ENCODE results near the gene PCDHGB5.
"Not testable (repeated sequence)": the region's sequence is repeated elsewhere in the genome, so short reads cannot be mapped to it uniquely, and the experiment has no call there.

PCDHGB5 gene

DNA sequence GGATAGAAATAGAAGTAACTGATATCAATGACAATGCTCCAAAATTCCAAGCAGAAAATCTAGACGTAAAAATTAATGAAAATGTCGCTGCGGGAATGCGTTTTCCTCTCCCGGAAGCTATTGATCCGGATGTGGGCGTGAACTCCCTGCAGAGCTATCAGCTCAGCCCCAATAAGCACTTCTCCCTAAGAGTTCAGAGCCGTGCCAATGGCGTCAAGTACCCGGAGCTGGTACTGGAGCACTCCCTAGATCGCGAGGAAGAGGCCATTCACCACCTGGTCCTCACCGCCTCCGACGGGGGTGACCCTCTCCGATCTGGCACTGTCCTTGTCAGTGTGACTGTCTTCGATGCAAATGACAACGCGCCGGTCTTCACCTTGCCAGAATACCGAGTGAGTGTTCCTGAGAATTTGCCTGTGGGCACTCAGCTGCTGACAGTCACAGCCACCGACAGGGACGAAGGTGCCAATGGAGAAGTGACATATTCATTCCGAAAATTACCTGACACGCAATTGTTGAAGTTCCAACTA, 15.9 kb downstream of the PCDHGB5 start:
- DNase-seq = no peak

DNA sequence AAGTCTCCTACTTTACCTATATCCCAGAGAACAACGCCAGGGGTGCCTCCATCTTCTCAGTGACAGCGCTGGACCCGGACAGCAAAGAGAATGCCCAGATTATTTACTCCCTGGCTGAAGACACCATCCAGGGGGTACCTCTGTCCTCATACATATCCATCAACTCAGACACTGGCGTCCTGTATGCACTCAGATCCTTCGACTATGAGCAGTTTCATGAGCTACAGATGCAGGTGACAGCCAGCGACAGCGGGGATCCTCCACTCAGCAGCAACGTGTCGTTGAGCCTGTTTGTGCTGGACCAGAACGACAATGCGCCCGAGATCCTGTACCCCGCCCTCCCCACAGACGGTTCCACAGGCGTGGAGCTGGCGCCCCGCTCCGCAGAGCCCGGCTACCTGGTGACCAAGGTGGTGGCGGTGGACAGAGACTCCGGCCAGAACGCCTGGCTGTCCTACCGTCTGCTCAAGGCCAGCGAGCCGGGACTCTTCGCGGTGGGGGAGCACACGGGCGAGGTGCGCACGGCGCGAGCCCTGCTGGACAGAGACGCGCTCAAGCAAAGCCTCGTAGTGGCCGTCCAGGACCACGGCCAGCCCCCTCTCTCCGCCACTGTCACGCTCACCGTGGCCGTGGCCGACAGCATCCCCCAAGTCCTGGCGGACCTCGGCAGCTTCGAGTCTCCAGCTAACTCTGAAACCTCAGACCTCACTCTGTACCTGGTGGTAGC, 17.0 kb downstream of the PCDHGB5 start:
- DNase-seq = not testable (repeated sequence)

DNA sequence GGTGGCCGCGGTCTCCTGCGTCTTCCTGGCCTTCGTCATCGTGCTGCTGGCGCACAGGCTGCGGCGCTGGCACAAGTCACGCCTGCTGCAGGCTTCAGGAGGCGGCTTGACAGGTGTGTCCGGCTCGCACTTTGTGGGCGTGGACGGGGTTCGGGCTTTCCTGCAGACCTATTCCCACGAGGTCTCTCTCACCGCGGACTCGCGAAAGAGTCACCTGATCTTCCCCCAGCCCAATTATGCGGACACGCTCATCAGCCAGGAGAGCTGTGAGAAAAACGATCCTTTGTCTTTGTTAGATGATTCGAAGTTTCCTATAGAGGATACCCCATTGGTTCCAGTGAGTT, 17.5 kb downstream of the PCDHGB5 start:
- not testable (repeated sequence) for DNase-seq

DNA sequence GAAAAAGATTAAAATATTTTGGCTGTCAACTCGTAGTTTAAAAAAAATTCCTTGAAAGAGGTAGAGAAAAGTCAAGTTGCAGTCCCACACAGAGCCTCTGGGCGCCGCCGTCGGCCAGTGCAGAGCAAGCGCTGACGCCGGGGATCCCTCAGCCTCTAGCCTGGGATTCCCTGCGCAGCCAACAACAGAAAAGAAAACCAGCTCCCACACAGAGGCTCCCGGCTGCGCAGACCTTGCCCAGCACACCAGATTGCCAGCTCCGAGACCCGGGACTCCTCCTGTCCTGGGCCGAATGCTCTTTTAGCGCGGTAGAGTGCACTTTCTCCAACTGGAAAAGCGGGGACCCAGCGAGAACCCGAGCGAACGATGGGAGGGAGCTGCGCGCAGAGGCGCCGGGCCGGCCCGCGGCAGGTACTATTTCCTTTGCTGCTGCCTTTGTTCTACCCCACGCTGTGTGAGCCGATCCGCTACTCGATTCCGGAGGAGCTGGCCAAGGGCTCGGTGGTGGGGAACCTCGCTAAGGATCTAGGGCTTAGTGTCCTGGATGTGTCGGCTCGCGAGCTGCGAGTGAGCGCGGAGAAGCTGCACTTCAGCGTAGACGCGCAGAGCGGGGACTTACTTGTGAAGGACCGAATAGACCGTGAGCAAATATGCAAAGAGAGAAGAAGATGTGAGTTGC, 19.9 kb downstream of the PCDHGB5 start, which contains the start of gene PCDHGB7:
PCDHGB7 (plus strand) TSS at position 184 of the 679 bp plus-strand sequence; CDS start at position 367, 183 bp downstream.
- DNase-seq = peak; percentile 69

DNA sequence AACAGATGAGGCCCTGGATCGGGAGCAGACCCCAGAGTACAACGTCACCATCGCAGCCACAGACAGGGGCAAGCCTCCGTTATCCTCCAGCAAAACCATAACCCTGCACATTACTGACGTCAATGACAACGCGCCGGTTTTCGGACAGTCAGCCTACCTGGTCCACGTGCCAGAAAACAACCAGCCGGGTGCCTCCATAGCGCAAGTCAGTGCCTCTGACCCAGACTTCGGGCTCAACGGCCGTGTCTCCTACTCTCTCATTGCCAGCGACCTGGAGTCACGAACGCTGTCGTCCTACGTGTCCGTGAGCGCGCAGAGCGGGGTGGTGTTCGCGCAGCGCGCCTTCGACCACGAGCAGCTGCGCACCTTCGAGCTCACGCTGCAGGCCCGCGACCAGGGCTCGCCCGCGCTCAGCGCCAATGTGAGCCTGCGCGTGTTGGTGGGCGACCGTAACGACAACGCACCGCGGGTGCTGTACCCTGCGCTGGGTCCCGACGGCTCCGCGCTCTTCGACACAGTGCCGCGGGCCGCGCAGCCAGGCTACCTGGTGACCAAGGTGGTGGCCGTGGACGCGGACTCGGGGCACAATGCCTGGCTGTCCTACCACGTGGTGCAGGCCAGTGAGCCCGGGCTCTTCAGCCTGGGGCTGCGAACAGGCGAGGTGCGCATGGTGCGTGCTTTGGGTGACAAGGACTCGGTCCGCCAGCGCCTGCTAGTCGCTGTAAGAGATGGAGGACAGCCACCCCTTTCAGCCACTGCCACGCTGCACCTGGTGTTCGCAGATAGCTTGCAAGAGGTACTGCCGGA, 21.5 kb downstream of the PCDHGB5 start:
- no peak for DNase-seq

DNA sequence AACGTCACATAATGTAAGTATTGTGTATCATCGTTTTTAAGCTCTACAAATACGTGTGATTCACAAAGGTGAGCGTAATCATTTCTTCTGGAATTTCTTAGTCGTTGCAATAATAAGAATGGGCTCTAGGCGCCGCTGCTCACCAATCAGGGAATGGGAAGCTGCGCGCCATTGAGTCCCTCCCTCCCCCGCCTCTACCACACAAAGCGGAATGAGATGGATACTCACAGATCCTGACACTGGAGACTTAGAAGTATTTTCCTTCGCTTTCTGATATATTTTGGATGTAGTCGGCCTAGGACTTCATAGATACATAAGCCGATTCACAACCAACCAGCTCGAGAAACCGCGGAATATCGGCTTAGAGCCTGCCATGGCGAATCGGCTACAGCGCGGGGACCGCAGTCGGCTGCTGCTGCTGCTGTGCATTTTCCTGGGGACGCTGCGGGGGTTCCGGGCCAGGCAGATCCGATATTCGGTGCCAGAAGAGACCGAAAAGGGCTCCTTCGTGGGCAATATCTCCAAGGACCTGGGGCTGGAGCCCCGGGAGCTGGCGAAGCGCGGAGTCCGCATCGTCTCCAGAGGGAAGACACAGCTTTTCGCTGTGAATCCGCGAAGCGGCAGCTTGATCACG, 23.2 kb downstream of the PCDHGB5 start, which contains the start of gene PCDHGA11:
PCDHGA11 (plus strand) TSS at position 197 of the 634 bp plus-strand sequence; CDS start at position 374, 177 bp downstream.
- DNase-seq = no peak

DNA sequence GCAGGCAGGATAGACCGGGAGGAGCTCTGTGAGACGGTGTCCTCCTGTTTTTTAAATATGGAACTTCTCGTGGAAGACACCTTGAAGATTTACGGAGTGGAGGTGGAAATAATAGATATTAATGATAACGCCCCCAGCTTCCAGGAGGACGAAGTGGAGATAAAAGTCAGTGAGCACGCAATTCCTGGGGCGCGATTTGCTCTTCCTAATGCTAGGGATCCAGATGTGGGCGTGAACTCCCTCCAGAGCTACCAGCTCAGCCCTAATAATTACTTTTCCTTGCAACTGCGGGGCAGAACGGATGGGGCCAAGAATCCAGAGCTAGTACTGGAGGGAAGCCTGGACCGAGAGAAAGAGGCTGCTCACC, 23.7 kb downstream of the PCDHGB5 start:
- no peak for DNase-seq

DNA sequence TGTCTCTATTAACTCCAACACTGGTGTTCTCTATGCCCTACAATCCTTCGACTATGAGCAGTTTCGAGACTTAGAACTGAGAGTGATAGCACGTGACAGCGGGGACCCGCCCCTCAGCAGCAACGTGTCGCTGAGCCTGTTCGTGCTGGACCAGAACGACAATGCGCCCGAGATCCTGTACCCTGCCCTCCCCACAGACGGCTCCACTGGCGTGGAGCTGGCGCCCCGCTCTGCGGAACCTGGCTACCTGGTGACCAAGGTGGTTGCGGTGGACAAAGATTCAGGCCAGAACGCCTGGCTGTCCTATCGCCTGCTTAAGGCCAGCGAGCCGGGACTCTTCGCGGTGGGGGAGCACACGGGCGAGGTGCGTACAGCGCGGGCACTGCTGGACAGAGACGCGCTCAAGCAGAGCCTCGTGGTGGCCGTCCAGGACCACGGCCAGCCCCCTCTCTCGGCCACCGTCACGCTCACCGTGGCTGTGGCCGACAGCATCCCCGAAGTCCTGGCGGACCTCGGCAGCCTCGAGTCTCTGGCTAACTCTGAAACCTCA, 25.1 kb downstream of the PCDHGB5 start:
- no peak for DNase-seq

DNA sequence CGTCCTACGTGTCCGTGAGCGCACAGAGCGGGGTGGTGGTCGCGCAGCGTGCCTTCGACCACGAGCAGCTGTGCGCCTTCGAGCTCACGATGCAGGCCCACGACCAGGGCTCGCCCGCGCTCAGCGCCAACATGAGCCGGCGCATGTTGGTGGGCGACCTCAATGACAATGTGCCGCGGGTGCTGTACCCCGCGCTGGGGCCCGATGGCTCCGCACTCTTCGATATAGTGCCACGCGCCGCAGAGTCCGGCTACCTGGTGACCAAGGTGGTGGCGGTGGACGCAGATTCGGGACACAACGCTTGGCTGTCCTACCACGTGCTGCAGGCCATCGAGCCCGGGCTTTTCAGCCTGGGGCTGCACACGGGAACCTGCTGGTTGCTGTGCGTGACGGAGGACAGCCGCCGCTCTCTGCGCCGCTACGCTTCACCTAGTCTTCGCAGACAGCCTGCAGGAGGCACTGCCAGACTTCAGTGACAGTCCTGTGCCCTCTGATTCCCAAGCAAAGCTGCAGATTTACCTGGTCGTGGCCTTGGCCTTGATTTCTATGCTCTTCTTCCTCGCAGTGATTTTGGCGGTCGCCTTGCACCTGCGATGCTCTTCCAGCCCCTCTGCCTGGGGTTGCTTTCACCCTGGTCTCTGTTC, 30.2 kb downstream of the PCDHGB5 start:
- no peak for DNase-seq

DNA sequence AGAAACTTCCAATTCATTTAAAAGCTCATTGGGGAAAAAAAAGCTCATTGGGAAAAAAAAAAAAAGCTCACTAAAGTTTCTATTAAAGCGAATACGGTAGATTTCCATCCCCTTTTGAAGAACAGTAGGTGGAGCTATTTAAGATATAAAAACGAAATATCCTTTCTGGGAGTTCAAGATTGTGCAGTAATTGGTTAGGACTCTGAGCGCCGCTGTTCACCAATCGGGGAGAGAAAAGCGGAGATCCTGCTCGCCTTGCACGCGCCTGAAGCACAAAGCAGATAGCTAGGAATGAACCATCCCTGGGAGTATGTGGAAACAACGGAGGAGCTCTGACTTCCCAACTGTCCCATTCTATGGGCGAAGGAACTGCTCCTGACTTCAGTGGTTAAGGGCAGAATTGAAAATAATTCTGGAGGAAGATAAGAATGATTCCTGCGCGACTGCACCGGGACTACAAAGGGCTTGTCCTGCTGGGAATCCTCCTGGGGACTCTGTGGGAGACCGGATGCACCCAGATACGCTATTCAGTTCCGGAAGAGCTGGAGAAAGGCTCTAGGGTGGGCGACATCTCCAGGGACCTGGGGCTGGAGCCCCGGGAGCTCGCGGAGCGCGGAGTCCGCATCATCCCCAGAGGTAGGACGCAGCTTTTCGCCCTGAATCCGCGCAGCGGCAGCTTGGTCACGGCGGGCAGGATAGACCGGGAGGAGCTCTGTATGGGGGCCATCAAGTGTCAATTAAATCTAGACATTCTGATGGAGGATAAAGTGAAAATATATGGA, 32.8 kb downstream of the PCDHGB5 start, which contains the start of gene PCDHGA12:
PCDHGA12 (plus strand) TSS at position 176 of the 782 bp plus-strand sequence; CDS start at position 429, 253 bp downstream.
- no peak for DNase-seq

DNA sequence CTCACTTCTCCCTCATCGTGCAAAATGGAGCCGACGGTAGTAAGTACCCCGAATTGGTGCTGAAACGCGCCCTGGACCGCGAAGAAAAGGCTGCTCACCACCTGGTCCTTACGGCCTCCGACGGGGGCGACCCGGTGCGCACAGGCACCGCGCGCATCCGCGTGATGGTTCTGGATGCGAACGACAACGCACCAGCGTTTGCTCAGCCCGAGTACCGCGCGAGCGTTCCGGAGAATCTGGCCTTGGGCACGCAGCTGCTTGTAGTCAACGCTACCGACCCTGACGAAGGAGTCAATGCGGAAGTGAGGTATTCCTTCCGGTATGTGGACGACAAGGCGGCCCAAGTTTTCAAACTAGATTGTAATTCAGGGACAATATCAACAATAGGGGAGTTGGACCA, 33.5 kb downstream of the PCDHGB5 start:
- no peak for DNase-seq

DNA sequence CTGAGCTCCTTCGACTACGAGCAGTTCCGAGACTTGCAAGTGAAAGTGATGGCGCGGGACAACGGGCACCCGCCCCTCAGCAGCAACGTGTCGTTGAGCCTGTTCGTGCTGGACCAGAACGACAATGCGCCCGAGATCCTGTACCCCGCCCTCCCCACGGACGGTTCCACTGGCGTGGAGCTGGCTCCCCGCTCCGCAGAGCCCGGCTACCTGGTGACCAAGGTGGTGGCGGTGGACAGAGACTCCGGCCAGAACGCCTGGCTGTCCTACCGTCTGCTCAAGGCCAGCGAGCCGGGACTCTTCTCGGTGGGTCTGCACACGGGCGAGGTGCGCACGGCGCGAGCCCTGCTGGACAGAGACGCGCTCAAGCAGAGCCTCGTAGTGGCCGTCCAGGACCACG, 34.6 kb downstream of the PCDHGB5 start:
- DNase-seq = not testable (repeated sequence)

DNA sequence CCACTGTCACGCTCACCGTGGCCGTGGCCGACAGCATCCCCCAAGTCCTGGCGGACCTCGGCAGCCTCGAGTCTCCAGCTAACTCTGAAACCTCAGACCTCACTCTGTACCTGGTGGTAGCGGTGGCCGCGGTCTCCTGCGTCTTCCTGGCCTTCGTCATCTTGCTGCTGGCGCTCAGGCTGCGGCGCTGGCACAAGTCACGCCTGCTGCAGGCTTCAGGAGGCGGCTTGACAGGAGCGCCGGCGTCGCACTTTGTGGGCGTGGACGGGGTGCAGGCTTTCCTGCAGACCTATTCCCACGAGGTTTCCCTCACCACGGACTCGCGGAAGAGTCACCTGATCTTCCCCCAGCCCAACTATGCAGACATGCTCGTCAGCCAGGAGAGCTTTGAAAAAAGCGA, 35.0 kb downstream of the PCDHGB5 start:
- DNase-seq = not testable (repeated sequence)

DNA sequence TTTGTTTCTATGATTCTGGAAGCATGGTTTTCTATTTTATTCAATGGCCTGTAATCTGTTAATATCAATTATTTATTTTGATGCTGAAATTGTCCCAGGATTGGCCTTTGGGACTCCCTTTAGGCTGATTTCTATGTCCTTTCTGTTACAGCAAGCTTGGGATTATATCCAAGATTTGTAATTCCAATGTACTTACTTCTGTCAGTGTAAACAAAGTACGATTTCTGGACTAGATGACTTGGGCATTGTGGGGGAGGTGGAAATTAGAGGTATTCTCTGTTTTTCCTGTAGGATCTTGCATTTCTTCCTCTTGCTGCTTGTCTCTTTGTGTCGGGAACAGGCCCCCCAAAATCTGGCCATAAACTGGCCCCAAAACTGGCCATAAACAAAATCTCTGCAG, 36.3 kb downstream of the PCDHGB5 start:
- DNase-seq = no peak

DNA sequence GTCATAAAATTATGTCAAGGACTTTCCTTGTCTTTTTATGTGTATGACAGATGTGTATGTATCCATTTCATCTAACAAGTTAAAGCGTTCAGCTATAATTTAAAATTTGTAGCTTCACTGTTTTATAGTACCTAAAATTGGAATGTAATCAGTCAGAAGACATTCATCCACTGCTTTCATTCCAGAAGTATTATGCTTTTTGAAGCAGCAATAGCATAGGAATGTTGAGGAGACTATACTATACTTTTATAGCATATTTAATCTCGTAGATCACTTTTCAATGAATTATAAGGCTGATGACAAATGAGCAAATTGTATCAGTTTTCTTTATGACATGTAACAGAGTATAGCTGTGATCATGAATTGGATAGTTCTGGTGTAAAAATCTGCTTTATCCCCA, 39.5 kb downstream of the PCDHGB5 start:
- DNase-seq = no peak

DNA sequence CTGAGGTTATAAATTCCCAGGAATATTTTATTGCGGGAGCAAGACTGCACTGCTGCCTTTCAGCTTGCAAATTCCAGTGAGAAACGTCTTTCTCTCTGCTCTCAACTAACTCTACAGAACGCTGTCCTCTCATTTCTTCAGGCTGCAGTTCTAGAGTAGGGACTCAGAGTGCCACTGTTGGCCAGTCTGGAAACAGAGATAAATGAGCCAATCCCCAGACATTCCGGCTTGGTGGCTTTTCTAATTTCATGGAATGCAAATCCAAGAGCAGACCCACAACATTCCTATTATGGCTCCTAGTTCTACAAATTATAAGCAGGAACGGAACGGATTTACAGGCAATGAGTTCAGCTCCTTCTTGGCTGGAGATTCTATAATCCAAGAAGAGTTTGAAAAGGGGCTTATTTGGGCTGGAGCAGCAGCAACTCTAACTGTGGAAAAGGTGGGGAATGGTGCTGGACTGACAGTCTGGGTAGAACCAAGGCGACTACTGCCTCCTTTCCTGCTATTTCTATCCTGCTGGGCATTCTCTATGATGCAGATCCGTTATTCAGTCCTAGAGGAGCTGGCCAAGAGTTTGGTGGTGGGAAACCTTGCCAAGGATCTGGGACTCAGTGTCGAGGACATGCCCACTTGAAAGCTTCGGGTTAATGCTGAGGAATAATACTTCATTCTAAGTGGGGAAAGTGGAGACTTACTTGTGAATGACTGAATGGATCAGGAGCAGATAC, 41.8 kb downstream of the PCDHGB5 start:
- DNase-seq = no peak

DNA sequence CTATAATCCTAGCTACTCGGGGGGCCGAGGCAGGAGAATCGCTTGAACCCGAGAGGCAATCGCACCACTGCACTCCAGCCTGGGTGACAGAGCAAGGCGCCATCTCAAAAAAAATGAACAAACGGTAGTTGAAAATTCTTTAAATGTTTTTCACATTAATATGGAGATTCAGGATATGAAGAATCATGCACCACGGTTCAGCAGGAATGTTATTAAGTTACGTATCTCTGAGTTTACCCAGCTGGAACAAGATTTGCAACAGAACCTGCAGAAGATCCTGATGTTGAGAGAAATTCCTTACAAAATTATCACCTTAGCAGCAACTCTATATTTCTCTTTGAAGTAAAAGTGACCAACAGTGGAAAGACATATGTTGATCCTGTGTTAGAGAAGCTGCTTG, 42.6 kb downstream of the PCDHGB5 start:
- no peak for DNase-seq

DNA sequence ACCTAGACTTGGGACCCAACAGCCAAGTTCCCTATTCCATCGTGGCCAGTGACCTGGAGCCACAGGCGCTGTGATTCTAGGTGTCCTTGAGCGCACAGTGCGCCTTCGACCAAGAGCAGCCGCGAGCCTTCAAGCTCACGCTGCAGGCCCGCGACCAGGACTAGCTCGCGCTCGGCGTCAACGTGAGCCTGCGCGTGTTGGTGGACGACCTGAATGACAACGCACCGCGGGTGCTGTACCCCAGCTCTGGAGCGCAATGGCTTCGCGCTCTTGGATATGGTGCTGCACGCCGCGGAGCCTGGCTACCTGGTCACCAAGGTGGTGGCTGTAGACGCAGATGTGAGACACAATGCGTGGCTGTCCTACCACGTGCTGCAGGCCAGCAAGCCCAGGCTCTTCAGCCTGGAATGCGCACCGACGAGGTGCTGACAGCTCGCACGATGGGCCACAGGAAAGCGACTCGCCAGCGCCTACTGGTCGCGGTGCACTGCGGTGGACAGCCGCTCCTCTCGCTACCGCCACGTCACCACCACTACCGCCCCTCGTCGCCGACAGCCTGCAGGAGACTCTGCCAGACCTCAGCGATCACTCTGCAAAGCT, 43.9 kb downstream of the PCDHGB5 start:
- DNase-seq = no peak

All from NCI-H1105 treated with DMSO at 0.1 percent for 48 hours (cell line).